GM12872 (cell line): Measurements from ENCODE around the gene LIPN.

Experiments used
- TF ChIP-seq, protein P1 (sequence below): IDR thresholded peaks from 3 replicates; pipeline ENCODE4 v1.5.1; 2011; ENCODE audit warnings: low read depth, mild to moderate bottlenecking, low read length, moderate library complexity; ENCODE audit not compliant: insufficient read depth

LIPN gene

DNA sequence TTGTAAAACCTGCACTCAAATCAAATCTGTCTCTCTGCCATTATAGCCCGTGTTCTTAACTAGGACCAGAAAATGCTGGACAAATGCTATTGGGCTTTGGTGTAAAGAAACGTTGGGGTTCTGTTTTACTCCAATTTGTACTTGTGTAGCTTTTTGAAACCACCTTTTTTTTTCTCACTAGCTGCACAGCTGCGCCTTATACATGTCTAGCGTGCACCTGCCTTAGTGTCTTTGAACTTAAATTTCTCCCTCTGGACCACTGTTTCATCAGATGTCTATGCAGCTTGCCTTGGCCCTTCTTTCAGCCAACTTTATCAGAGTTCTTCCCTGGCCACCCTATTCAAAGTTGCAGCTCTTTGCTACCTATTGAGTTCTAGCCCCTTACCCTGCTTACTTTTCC lies 49.8 kb downstream of the LIPN start:
- TF ChIP-seq, protein P1, sequence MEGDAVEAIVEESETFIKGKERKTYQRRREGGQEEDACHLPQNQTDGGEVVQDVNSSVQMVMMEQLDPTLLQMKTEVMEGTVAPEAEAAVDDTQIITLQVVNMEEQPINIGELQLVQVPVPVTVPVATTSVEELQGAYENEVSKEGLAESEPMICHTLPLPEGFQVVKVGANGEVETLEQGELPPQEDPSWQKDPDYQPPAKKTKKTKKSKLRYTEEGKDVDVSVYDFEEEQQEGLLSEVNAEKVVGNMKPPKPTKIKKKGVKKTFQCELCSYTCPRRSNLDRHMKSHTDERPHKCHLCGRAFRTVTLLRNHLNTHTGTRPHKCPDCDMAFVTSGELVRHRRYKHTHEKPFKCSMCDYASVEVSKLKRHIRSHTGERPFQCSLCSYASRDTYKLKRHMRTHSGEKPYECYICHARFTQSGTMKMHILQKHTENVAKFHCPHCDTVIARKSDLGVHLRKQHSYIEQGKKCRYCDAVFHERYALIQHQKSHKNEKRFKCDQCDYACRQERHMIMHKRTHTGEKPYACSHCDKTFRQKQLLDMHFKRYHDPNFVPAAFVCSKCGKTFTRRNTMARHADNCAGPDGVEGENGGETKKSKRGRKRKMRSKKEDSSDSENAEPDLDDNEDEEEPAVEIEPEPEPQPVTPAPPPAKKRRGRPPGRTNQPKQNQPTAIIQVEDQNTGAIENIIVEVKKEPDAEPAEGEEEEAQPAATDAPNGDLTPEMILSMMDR, result no peak

DNA sequence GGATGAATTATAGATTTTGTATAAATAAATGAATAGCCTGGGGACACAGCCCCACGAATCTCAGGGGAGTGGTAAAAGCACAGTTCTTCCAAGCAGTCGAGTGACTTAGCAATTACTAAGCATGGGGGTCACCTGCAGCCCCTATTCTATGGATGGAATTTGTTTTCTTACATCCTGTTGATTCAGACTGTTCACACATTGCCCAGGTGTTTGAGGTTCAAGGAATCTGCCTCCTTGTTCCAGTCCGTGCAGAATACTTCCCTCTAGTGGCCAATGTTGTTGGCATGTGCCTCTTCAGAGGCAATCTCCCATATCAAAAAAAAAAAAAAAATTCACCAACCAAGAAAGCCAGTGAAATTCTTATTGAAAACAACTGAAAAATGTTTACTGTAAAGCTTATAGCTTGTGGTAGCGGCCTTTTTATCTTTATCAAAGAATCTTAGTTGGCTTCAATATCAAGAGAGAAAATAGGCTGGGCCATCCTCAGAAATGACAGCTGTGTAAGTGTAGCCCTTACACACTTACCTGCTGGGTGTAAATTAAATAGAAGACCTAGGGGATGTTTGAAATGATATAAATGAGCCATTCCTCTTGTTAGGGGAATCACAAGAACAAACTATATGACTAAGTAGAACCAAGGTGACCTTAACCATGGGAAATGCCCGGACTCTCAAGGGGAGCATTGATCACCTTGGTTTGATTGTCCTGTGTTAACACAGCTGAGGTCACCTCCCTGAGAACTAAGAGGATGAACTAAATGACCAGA lies 50.6 kb downstream of the LIPN start:
- TF ChIP-seq, protein P1, result peak; percentile 81

DNA sequence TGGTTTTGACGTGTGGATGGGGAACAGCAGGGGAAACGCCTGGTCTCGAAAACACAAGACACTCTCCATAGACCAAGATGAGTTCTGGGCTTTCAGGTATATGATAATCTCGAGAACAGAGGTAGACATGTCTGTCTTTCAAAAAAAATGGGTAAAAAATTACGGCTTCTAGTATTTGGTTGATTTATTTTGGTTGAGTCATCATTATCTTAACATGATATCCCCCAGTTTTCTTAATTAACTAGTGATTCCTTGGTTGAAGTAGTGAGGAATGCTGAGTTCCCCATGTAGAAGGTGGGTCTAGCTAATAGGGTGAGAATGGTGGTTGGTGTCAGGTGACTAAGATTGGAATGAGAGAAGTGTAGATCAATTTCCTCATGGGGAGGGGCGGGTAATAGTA lies 53.4 kb downstream of the LIPN start:
- TF ChIP-seq, protein P1, result no peak

DNA sequence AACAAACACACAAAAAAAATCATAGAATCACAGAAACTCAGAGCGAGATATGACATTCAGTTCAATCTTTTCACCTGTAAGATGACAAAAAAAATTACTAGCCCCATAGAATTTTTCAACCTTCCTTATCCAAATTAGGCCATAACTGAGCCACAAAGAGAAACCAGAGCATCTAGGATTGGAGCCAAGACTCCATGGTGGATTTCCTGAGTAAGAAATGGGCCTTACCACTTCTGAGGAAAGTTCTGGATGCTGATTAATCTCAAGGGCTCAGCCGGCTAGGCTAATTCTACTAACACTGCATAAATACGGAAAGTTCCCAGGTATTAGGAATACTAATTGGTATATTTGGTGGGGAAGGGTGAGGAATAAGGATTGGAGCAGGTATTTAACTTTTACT lies 59.5 kb downstream of the LIPN start:
- TF ChIP-seq, protein P1, result no peak

DNA sequence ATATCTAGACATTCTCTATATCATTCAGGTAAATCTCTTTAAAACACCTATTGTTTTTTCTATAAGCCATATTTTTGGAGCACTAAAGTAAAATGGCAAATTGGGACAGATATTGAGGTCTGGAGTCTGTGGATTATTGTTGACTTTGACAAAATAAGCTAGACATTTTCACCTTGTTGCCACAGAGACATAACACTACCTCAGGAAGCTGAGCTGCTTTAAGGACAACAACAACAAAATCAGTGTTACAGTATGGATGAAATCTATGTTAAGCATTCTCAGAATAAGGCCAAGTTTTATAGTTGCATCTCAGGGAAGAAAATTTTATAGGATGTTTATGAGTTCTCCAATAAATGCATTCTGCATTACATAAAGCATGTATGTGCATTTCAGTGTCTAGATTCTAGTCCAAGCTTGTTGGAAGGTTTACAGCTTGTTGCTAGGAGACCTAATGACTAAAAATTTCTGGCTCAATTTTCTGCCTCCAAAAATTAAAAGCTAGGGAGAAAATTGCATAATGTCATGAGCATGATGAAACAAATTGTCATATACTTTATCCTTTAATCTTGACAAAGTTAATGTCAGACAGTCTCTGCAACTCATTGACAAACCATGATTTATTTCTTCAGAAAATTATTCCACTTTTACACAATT lies 61.1 kb downstream of the LIPN start:
- TF ChIP-seq, protein P1, result no peak

DNA sequence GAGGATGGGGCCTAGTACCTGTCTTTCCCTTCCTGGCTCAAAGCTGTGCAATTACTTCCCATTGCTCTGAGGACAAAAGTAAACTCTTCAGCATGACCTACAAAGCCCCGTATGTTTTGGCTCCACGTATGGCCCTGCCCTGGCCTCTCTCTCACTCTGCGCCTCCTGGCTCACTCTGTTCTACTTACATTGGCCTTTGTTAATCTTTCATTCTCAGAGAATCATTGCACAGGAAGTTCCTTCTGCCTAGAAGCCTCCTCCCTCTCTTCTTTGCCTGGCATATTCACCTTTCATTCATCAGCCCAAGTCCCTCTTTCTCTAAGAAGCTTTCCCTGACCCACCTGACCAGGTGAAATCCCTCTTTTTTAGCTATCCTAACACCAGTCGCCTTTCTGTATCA lies 66.6 kb downstream of the LIPN start:
- TF ChIP-seq, protein P1, result no peak

DNA sequence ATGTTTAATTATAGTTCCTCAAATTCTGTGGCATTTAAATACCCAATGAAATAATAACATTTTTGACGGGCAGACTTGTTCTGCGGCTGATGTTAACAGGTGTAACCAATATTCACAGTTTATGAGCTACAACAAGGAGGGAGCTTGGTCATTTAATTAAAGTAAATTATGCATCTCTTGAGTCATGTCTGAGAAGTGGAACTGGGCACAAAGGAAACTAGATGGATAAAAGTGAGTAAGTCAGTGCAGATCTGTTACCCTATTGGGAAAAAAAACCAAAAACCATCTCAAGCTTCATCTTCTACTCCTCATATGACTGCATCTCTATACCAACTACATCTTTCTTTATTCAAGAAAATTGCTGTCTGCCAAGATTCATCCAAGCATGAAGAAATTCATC lies 67.9 kb downstream of the LIPN start:
- TF ChIP-seq, protein P1, result no peak
